ENCODE results near the gene SYNPO2.

- TF ChIP-seq YY1 (IDR thresholded peaks at IDR 0.05; ENCODE audit: low read depth) (no peak), EGR1 (IDR thresholded peaks at IDR 0.05) (no peak), EP300 (IDR thresholded peaks at IDR 0.05; ENCODE audit: borderline replicate concordance) (no peak), TAF1 (IDR thresholded peaks at IDR 0.05; ENCODE audit: low read depth) (no peak), TEAD4 (IDR thresholded peaks at IDR 0.05) (no peak), CREB1 (IDR thresholded peaks at IDR 0.05; ENCODE audit: low read depth) (no peak), MAX (IDR thresholded peaks at IDR 0.05) (no peak), USF1 (IDR thresholded peaks at IDR 0.05) (no peak), CEBPB (IDR thresholded peaks at IDR 0.05) (no peak), FOXM1 (IDR thresholded peaks at IDR 0.05; ENCODE audit: borderline replicate concordance, low read depth) (no peak), RAD21 (IDR thresholded peaks at IDR 0.05; ENCODE audit: low read depth) (no peak), ZBTB7A (IDR thresholded peaks at IDR 0.05; ENCODE audit: low read depth) (no peak), TCF12 (IDR thresholded peaks at IDR 0.05; ENCODE audit: low read depth) (no peak)
- TF ChIP-seq, protein P1, sequence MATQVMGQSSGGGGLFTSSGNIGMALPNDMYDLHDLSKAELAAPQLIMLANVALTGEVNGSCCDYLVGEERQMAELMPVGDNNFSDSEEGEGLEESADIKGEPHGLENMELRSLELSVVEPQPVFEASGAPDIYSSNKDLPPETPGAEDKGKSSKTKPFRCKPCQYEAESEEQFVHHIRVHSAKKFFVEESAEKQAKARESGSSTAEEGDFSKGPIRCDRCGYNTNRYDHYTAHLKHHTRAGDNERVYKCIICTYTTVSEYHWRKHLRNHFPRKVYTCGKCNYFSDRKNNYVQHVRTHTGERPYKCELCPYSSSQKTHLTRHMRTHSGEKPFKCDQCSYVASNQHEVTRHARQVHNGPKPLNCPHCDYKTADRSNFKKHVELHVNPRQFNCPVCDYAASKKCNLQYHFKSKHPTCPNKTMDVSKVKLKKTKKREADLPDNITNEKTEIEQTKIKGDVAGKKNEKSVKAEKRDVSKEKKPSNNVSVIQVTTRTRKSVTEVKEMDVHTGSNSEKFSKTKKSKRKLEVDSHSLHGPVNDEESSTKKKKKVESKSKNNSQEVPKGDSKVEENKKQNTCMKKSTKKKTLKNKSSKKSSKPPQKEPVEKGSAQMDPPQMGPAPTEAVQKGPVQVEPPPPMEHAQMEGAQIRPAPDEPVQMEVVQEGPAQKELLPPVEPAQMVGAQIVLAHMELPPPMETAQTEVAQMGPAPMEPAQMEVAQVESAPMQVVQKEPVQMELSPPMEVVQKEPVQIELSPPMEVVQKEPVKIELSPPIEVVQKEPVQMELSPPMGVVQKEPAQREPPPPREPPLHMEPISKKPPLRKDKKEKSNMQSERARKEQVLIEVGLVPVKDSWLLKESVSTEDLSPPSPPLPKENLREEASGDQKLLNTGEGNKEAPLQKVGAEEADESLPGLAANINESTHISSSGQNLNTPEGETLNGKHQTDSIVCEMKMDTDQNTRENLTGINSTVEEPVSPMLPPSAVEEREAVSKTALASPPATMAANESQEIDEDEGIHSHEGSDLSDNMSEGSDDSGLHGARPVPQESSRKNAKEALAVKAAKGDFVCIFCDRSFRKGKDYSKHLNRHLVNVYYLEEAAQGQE (IDR thresholded peaks at IDR 0.05; ENCODE audit: low read depth), result no peak
Observed at GRCh38 chr4:118877797-118878196, 10.9 kb upstream of the SYNPO2 start.
